Activated CD8-positive, alpha-beta memory T cell treated with anti-CD3 and anti-CD28 coated beads, Interleukin-2, amount 10 ng/mL, durations not matched to agents 7 days and 5 days (primary cell): Measurements from ENCODE around the gene CD247. TPM values are rescaled to one million over a fixed set of nuclear protein-coding genes. Genes with fewer than 3 reads are reported as not detected.
"Not testable (repeated sequence)": the region's sequence is repeated elsewhere in the genome, so short reads cannot be mapped to it uniquely, and the experiment has no call there.

Experiments used
- ATAC-seq: fragments of 150-1000 bp; cut with Tn5 transposase; one replicate; pipeline ENCODE4 v1.10.0; 2021; ENCODE audit warnings: moderate library complexity
- CTCF ChIA-PET: fragments of 350-600 bp; sonication (Branson Sonifier 250); formaldehyde crosslinking; loops from one replicate; lab custom pipeline; 2021; ENCODE audit warnings: antibody characterized with exemption; lab: Charles Lee
- DNase-seq: peaks from one replicate; pipeline ENCODE4 v3.0.0-alpha.2; 2020
- H3K27ac Mint-ChIP-seq: one replicate; pipeline ENCODE4 v1.8.0; 2021; ENCODE audit warnings: mild to moderate bottlenecking, mixed read lengths
- H3K27me3 Mint-ChIP-seq: one replicate; pipeline ENCODE4 v1.8.0; 2021; ENCODE audit warnings: mixed read lengths
- H3K36me3 Mint-ChIP-seq: one replicate; pipeline ENCODE4 v1.8.0; 2021; ENCODE audit warnings: mild to moderate bottlenecking, mixed read lengths
- H3K4me1 Mint-ChIP-seq: one replicate; pipeline ENCODE4 v1.8.0; 2021; ENCODE audit warnings: mixed read lengths
- H3K4me3 Mint-ChIP-seq: one replicate; pipeline ENCODE4 v1.8.0; 2021; ENCODE audit warnings: mild to moderate bottlenecking, moderate library complexity, mixed read lengths
- H3K9me3 Mint-ChIP-seq: one replicate; pipeline ENCODE4 v1.8.0; 2022; ENCODE audit warnings: low read depth, mixed read lengths
- total RNA-seq, 2 experiments: library from RNA; stranded (reverse); gene quantifications; one replicate each; pipeline ENCODE4 v1.2.3, GENCODE V29; 2021

Gene CD247
- 100 to 1,000 TPM; 190 to 197 TPM for total RNA-seq

GRCh38 chr1:167518331-167518700 is at the start of gene CD247:
Gene CD247, minus strand, starts transcription at chr1:167518529. Its CDS starts 64 bp downstream, at chr1:167518465.
- H3K4me1 Mint-ChIP-seq = peaks cover 38% of the 10 kb centered on the region

GRCh38 chr1:167567663-167568062 is 49.3 kb upstream of the CD247 start:
- no peaks in the 10 kb centered on the region for H3K4me1 Mint-ChIP-seq
- H3K27ac Mint-ChIP-seq = no peak overlapping the region
- no peak for DNase-seq
- no peaks in the 10 kb centered on the region for H3K36me3 Mint-ChIP-seq
- no peak overlapping the region for H3K4me3 Mint-ChIP-seq
- CTCF ChIA-PET = interaction anchor here (1.0 to 1.4 kb wide), 2 partner anchors 12 to 120 kb away, joined by 3 read pairs; no protein-coding TSS in a partner anchor
- no peaks in the 10 kb centered on the region for H3K9me3 Mint-ChIP-seq
- peaks cover 8% of the 10 kb centered on the region for H3K27me3 Mint-ChIP-seq
- no peak for ATAC-seq

More at GRCh38 chr1:167518331-167518700, at the start of gene CD247:
- peaks cover 46% of the 10 kb centered on the region for H3K36me3 Mint-ChIP-seq
- H3K4me3 Mint-ChIP-seq = peak within 1 kb of the TSS; percentile 94
- ATAC-seq (peak; percentile 65), DNase-seq (peak; percentile 91)
- H3K27me3 Mint-ChIP-seq = peaks cover 4% of the 10 kb centered on the region
- CTCF ChIA-PET = interaction anchor here (0.6 to 6.7 kb wide), 20 partner anchors 9 to 298 kb away, joined by 3 to 63 read pairs (median 8); no protein-coding TSS in a partner anchor
- H3K27ac Mint-ChIP-seq = peak within 1 kb of the TSS; percentile 98
- H3K9me3 Mint-ChIP-seq = no peaks in the 10 kb centered on the region

- H3K27me3 Mint-ChIP-seq = peaks cover 8% of the 10 kb centered on the region
- H3K4me3 Mint-ChIP-seq = no peak overlapping the region
- ATAC-seq (no peak), DNase-seq (no peak)
- H3K4me1 Mint-ChIP-seq = no peaks in the 10 kb centered on the region
- CTCF ChIA-PET = interaction anchor here (2.5 kb wide), 1 partner anchor 10 kb away, joined by 8 read pairs; no protein-coding TSS in a partner anchor
- H3K27ac Mint-ChIP-seq = no peak overlapping the region
- H3K9me3 Mint-ChIP-seq = no peaks in the 10 kb centered on the region
- H3K36me3 Mint-ChIP-seq = no peaks in the 10 kb centered on the region
Observed at GRCh38 chr1:167566766-167567165, 48.4 kb upstream of the CD247 start.

- Mint-ChIP-seq H3K4me1 (no peaks in the 10 kb centered on the region), H3K36me3 (no peaks in the 10 kb centered on the region), H3K27ac (no peak overlapping the region), H3K4me3 (no peak overlapping the region), H3K27me3 (peaks cover 8% of the 10 kb centered on the region), H3K9me3 (no peaks in the 10 kb centered on the region)
- no peak for ATAC-seq
- CTCF ChIA-PET = interaction anchor here (1.0 to 4.4 kb wide), 5 partner anchors 9 to 122 kb away, joined by 3 to 17 read pairs (median 8); partner anchors contain the start of gene CREG1
- DNase-seq = no peak
Observed at GRCh38 chr1:167565922-167566321, 47.6 kb upstream of the CD247 start.

- DNase-seq (no peak), ATAC-seq (no peak)
- peaks cover 10% of the 10 kb centered on the region for H3K27me3 Mint-ChIP-seq
- no peaks in the 10 kb centered on the region for H3K9me3 Mint-ChIP-seq
- CTCF ChIA-PET = interaction anchor here (1.0 to 4.4 kb wide), 6 partner anchors 8 to 498 kb away, joined by 3 to 17 read pairs (median 6); partner anchors contain the start of gene CREG1
- H3K27ac Mint-ChIP-seq = no peak overlapping the region
- no peaks in the 10 kb centered on the region for H3K4me1 Mint-ChIP-seq
- no peaks in the 10 kb centered on the region for H3K36me3 Mint-ChIP-seq
- no peak overlapping the region for H3K4me3 Mint-ChIP-seq
Observed at GRCh38 chr1:167564612-167565270, 46.4 kb upstream of the CD247 start.

GRCh38 chr1:167563579-167564246 is 45.4 kb upstream of the CD247 start:
- DNase-seq (no peak), ATAC-seq (no peak)
- Mint-ChIP-seq H3K27ac (no peak overlapping the region), H3K36me3 (no peaks in the 10 kb centered on the region), H3K4me3 (no peak overlapping the region), H3K27me3 (peaks cover 8% of the 10 kb centered on the region), H3K9me3 (no peaks in the 10 kb centered on the region), H3K4me1 (no peaks in the 10 kb centered on the region)
- CTCF ChIA-PET = interaction anchor here (1.5 to 4.4 kb wide), 4 partner anchors 8 to 162 kb away, joined by 3 to 17 read pairs (median 8); partner anchors contain the start of gene CREG1

- H3K4me1 Mint-ChIP-seq = no peaks in the 10 kb centered on the region
- no peak for DNase-seq
- no peak overlapping the region for H3K27ac Mint-ChIP-seq
Observed at GRCh38 chr1:167562702-167563101, 44.4 kb upstream of the CD247 start.

GRCh38 chr1:167561753-167562152 is 43.4 kb upstream of the CD247 start:
- H3K4me1 Mint-ChIP-seq = no peaks in the 10 kb centered on the region
- CTCF ChIA-PET = interaction anchor here (2.1 to 4.4 kb wide), 2 partner anchors 10 to 126 kb away, joined by 6 to 17 read pairs; no protein-coding TSS in a partner anchor
- no peak for ATAC-seq
- no peak overlapping the region for H3K27ac Mint-ChIP-seq
- no peaks in the 10 kb centered on the region for H3K36me3 Mint-ChIP-seq
- no peak for DNase-seq
- H3K9me3 Mint-ChIP-seq = no peaks in the 10 kb centered on the region
- peaks cover 8% of the 10 kb centered on the region for H3K27me3 Mint-ChIP-seq
- H3K4me3 Mint-ChIP-seq = no peak overlapping the region

More at GRCh38 chr1:167562702-167563101, 44.4 kb upstream of the CD247 start:
- CTCF ChIA-PET = interaction anchor here (1.8 to 4.4 kb wide), 2 partner anchors 9 to 125 kb away, joined by 8 to 17 read pairs; partner anchors contain the start of gene CREG1
- Mint-ChIP-seq H3K27me3 (peaks cover 7% of the 10 kb centered on the region), H3K9me3 (no peaks in the 10 kb centered on the region), H3K4me3 (no peak overlapping the region), H3K36me3 (no peaks in the 10 kb centered on the region)
- ATAC-seq = no peak

- ATAC-seq (no peak), DNase-seq (peak; percentile 86)
- peaks cover 23% of the 10 kb centered on the region for H3K4me1 Mint-ChIP-seq
- H3K9me3 Mint-ChIP-seq = no peaks in the 10 kb centered on the region
- no peak overlapping the region for H3K27ac Mint-ChIP-seq
- CTCF ChIA-PET = interaction anchor here (0.6 to 11.6 kb wide), 31 partner anchors 9 to 665 kb away, joined by 3 to 114 read pairs (median 4); partner anchors contain the start of gene CD247
- no peaks in the 10 kb centered on the region for H3K36me3 Mint-ChIP-seq
- H3K4me3 Mint-ChIP-seq = no peak overlapping the region
- peaks cover 10% of the 10 kb centered on the region for H3K27me3 Mint-ChIP-seq
Observed at GRCh38 chr1:167555971-167556714, 37.8 kb upstream of the CD247 start.

- not testable (repeated sequence) for H3K27me3 Mint-ChIP-seq, H3K9me3 Mint-ChIP-seq, DNase-seq, ATAC-seq, H3K27ac Mint-ChIP-seq, H3K36me3 Mint-ChIP-seq, H3K4me3 Mint-ChIP-seq
- CTCF ChIA-PET = interaction anchor here (0.8 to 11.6 kb wide), 21 partner anchors 8 to 664 kb away, joined by 3 to 114 read pairs (median 4); partner anchors contain the start of gene CD247
- H3K4me1 Mint-ChIP-seq = peaks cover 33% of the 10 kb centered on the region
Observed at GRCh38 chr1:167555072-167555471, 36.7 kb upstream of the CD247 start.

GRCh38 chr1:167554028-167554779 is 35.9 kb upstream of the CD247 start:
- no peak for DNase-seq
- H3K36me3 Mint-ChIP-seq = no peaks in the 10 kb centered on the region
- ATAC-seq = peak; percentile 18
- peaks cover 4% of the 10 kb centered on the region for H3K27me3 Mint-ChIP-seq
- H3K9me3 Mint-ChIP-seq = no peaks in the 10 kb centered on the region
- peaks cover 33% of the 10 kb centered on the region for H3K4me1 Mint-ChIP-seq
- peak overlapping the region; percentile 77 for H3K4me3 Mint-ChIP-seq
- CTCF ChIA-PET = interaction anchor here (0.8 to 11.6 kb wide), 20 partner anchors 9 to 644 kb away, joined by 3 to 114 read pairs (median 5); no protein-coding TSS in a partner anchor
- no peak overlapping the region for H3K27ac Mint-ChIP-seq
